Stimulated activated CD8-positive, alpha-beta memory T cell treated with anti-CD3 and anti-CD28 coated beads, Interleukin-12 subunit alpha, Interleukin-12 subunit beta, amount 100 ng/mL, for 4 hours (primary cell): Measurements from ENCODE around the gene QRICH1.

ENCODE experiments used
- DNase-seq: peaks from one replicate; pipeline ENCODE4 v3.0.0-alpha.2; 2020; ENCODE audit warnings: low read depth

QRICH1 gene

GRCh38 chr3:49032646-49033304 lies 61.1 kb downstream of the QRICH1 start:
- no peak for DNase-seq

GRCh38 chr3:49030321-49030720 lies 63.5 kb downstream of the QRICH1 start:
- DNase-seq: no peak

GRCh38 chr3:49029563-49029884 lies 64.3 kb downstream of the QRICH1 start:
- no peak for DNase-seq

- peak; percentile 88 for DNase-seq
Observed at GRCh38 chr3:49028673-49029562, 65.0 kb downstream of the QRICH1 start, which contains the start of gene IMPDH2. TSS of gene IMPDH2 (minus strand) at chr3:49029398. CDS start at chr3:49029350, 48 bp downstream.

- no peak for DNase-seq
Observed at GRCh38 chr3:49028298-49028672, 65.6 kb downstream of the QRICH1 start.

GRCh38 chr3:49027634-49028033 lies 66.2 kb downstream of the QRICH1 start:
- no peak for DNase-seq

- DNase-seq: no peak
Observed at GRCh38 chr3:49026536-49026935, 67.3 kb downstream of the QRICH1 start.

GRCh38 chr3:49025793-49026520 lies 67.9 kb downstream of the QRICH1 start:
- DNase-seq: no peak

- no peak for DNase-seq
Observed at GRCh38 chr3:49025005-49025792, 68.7 kb downstream of the QRICH1 start.

- no peak for DNase-seq
Observed at GRCh38 chr3:49024449-49024848, 69.4 kb downstream of the QRICH1 start.

GRCh38 chr3:49023775-49024174 lies 70.1 kb downstream of the QRICH1 start:
- no peak for DNase-seq

- no peak for DNase-seq
Observed at GRCh38 chr3:49022688-49023171, 71.1 kb downstream of the QRICH1 start.

- peak; percentile 83 for DNase-seq
Observed at GRCh38 chr3:49021813-49022687, 71.8 kb downstream of the QRICH1 start, which contains the start of gene NDUFAF3. TSS of gene NDUFAF3 (plus strand) at chr3:49022121. CDS start at chr3:49022145, 24 bp downstream.

GRCh38 chr3:49021213-49021812 lies 72.6 kb downstream of the QRICH1 start:
- DNase-seq: peak; percentile 96

GRCh38 chr3:49020330-49021212 lies 73.3 kb downstream of the QRICH1 start:
- DNase-seq: no peak

GRCh38 chr3:49019941-49020329 lies 73.9 kb downstream of the QRICH1 start:
- no peak for DNase-seq

GRCh38 chr3:49018707-49019006 lies 75.2 kb downstream of the QRICH1 start:
- no peak for DNase-seq

- peak; percentile 35 for DNase-seq
Observed at GRCh38 chr3:49017971-49018706, 75.7 kb downstream of the QRICH1 start, which contains the start of gene DALRD3. TSS of gene DALRD3 (minus strand) at chr3:49018580. CDS start at chr3:49018564, 16 bp downstream.
